B cell (primary cell): Measurements from ENCODE around the gene FZD10. TPM values are rescaled to one million over a fixed set of nuclear protein-coding genes. Genes with fewer than 3 reads are reported as not detected.

Experiments used
- ATAC-seq: fragments of 200-7000 bp; cut with Tn5 transposase; one replicate; pipeline ENCODE4 v1.10.0; 2021; ENCODE audit warnings: low read depth, mild to moderate bottlenecking, moderate number of reproducible peaks, moderate library complexity
- CTCF ChIA-PET: fragments of 350-600 bp; sonication (Branson Sonifier 250); formaldehyde crosslinking; loops from one replicate; lab custom pipeline; 2021; ENCODE audit warnings: antibody characterized with exemption, inconsistent platforms; lab: Charles Lee
- POLR2A ChIA-PET: fragments of 350-600 bp; sonication (Branson Sonifier 250); formaldehyde crosslinking; loops from one replicate; lab custom pipeline; 2021; ENCODE audit warnings: antibody characterized with exemption; lab: Charles Lee
- DNase-seq: peaks from one replicate; pipeline ENCODE4 v3.0.0; 2013
- H2AFZ ChIP-seq: 2 replicates; pipeline ENCODE4 v1.6.1; 2012; ENCODE audit warnings: mild to moderate bottlenecking, low read depth, low read length; ENCODE audit not compliant: insufficient read depth, poor library complexity, severe bottlenecking
- H3K27ac ChIP-seq, 2 donors: 1 replicate in 1 of 2; 2 replicates in 1 of 2; pipeline ENCODE4 v1.5.1; 2012 to 2013; ENCODE audit warnings: low read length in 2 of 2, mild to moderate bottlenecking in 2 of 2, moderate library complexity in 1 of 2
- H3K27me3 ChIP-seq, 4 experiments: fragments of 200-600 bp in 1 of 4; sonication (generic) in 1 of 4; replicated peaks in 1 of 4; 1 replicate in 2 of 4; 2 replicates in 2 of 4; pipeline versions ENCODE4 v1.6.1 to v1.7.0; 2013 to 2016; ENCODE audit warnings: low read length in 3 of 4, mild to moderate bottlenecking in 2 of 4, mixed read lengths in 1 of 4, moderate library complexity in 1 of 4; ENCODE audit not compliant: insufficient read depth in 4 of 4, control insufficient read depth in 3 of 4; ENCODE audit errors: control extremely low read depth in 1 of 4
- H3K36me3 ChIP-seq, 2 experiments: replicated peaks in 1 of 2; 1 replicate in 1 of 2; 2 replicates in 1 of 2; pipeline versions ENCODE4 v1.6.1 to v1.7.1; 2013; ENCODE audit warnings: low read length in 1 of 2; ENCODE audit not compliant: insufficient read depth in 2 of 2, control insufficient read depth in 1 of 2; ENCODE audit errors: control extremely low read depth in 1 of 2, extremely low read depth in 1 of 2
- H3K4me1 ChIP-seq, 2 donors: fragments of 200-600 bp in 1 of 2; sonication (generic) in 1 of 2; 1 replicate in 1 of 2; 2 replicates in 1 of 2; pipeline versions ENCODE4 v1.5.1 to v1.6.1; 2013 to 2017; ENCODE audit warnings: low read length in 2 of 2; ENCODE audit not compliant: control insufficient read depth in 2 of 2, insufficient read depth in 2 of 2
- H3K4me2 ChIP-seq: replicated peaks from 2 replicates; pipeline ENCODE3; 2012; ENCODE audit warnings: mild to moderate bottlenecking, low read depth, low read length; ENCODE audit not compliant: poor library complexity, severe bottlenecking
- H3K4me3 ChIP-seq, 5 experiments: fragments of 200-600 bp in 1 of 5; sonication (generic) in 1 of 5; 1 replicate in 3 of 5; 2 replicates in 2 of 5; pipeline versions ENCODE4 v1.5.1 to v1.7.0; 2011 to 2016; ENCODE audit warnings: low read length in 4 of 5, mild to moderate bottlenecking in 4 of 5, low read depth in 2 of 5, control low read depth in 1 of 5, moderate library complexity in 1 of 5; ENCODE audit not compliant: insufficient read depth in 1 of 5; ENCODE audit errors: control extremely low read depth in 1 of 5, extremely low read depth in 1 of 5
- H3K79me2 ChIP-seq: fragments of 200-600 bp; sonication (generic); one replicate; pipeline ENCODE4 v1.6.0; 2016; ENCODE audit warnings: low read length; ENCODE audit not compliant: control insufficient read depth, insufficient read depth
- H3K9ac ChIP-seq: fragments of 200-600 bp; sonication (generic); 2 replicates; pipeline ENCODE4 v1.6.1; 2017; ENCODE audit warnings: mild to moderate bottlenecking, low read length, moderate library complexity
- H3K9me3 ChIP-seq, 3 donors: one replicate each; pipeline versions ENCODE4 v1.6.1 to v1.7.1; 2013; ENCODE audit warnings: low read length in 2 of 3; ENCODE audit not compliant: control insufficient read depth in 2 of 3, insufficient read depth in 1 of 3; ENCODE audit errors: control extremely low read depth in 1 of 3
- H4K20me1 ChIP-seq: 2 replicates; pipeline ENCODE4 v1.6.0; 2012; ENCODE audit warnings: mild to moderate bottlenecking, low read length; ENCODE audit not compliant: insufficient read depth, control insufficient read depth, poor library complexity, severe bottlenecking
- H3K27ac Mint-ChIP-seq: one replicate; pipeline ENCODE4 v1.8.0; 2021; ENCODE audit warnings: mixed read lengths
- H3K27me3 Mint-ChIP-seq: one replicate; pipeline ENCODE4 v1.8.0; 2021; ENCODE audit warnings: mixed read lengths
- H3K4me1 Mint-ChIP-seq: one replicate; pipeline ENCODE4 v1.8.0; 2021; ENCODE audit warnings: mixed read lengths
- H3K4me3 Mint-ChIP-seq: one replicate; pipeline ENCODE4 v1.8.0; 2021; ENCODE audit warnings: mixed read lengths
- H3K9me3 Mint-ChIP-seq: one replicate; pipeline ENCODE4 v1.8.0; 2022; ENCODE audit warnings: mixed read lengths; ENCODE audit not compliant: insufficient read depth
- EZH2 ChIP-seq: IDR thresholded peaks from 2 replicates; pipeline ENCODE4 v1.6.1; 2012; ENCODE audit warnings: borderline replicate concordance, low read depth, mild to moderate bottlenecking, moderate library complexity, low read length; ENCODE audit not compliant: insufficient read depth, poor library complexity, severe bottlenecking
- WGBS: methylation state at CpG from one replicate; pipeline ENCODE4 v1.1.5; 2013; ENCODE audit warnings: missing lambda C conversion rate; ENCODE audit not compliant: insufficient coverage; 5-methylcytosine and 5-hydroxymethylcytosine counted together
- intact Hi-C: fragments of 100-400 bp; cut with micrococcal nuclease; formaldehyde crosslinking; loops from one replicate; pipeline ENCODE4 v1.10.0; 2022
- polyA plus RNA-seq: library from polyadenylated mRNA; depleted of rRNA; stranded (reverse); fragments of >200 nt; gene quantifications from 2 replicates; pipeline ENCODE4 v1.2.3, GENCODE V29; 2012
- total RNA-seq, 2 donors: library from RNA; stranded (reverse); fragments of 120-200 nt in 1 of 2; gene quantifications; 1 replicate in 1 of 2; 2 replicates in 1 of 2; pipeline versions ENCODE4 v1.2.3 to v1.2.4, GENCODE V29; 2013 to 2022
- TF ChIP-seq, protein P1 (sequence below): fragments of 200-600 bp; IDR thresholded peaks from one replicate; pipeline ENCODE4 v1.8.0; 2022; ENCODE audit warnings: antibody characterized with exemption, mild to moderate bottlenecking

Gene FZD10
- total and polyA plus RNA-seq, 2 donors (not counting 1 experiment from before 2014, with no cell fraction given): not detected

DNA sequence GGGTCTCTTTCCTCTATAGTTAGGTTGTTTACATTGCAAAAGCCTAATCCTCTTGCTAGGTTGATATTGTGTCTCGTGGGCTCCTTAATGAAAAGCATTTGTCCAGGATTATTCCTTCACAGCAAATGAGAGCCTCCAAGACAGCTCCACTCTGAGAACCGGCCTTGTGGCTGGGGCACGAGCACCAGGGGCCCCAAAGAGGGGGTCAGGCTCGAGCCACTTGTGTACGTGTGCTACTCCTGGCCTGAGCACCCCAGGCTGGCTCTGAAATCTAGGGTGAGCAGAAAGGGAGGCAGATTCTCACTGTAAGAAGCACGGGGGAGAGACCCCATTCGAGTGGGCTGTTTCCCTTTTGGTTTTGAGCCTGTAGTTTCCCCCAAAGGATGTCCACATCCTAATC lies 45.0 kb upstream of the FZD10 start:
- ATAC-seq: no peak
- ChIA-PET CTCF (no interaction called here), POLR2A (no interaction called here)
- TF ChIP-seq, protein P1, sequence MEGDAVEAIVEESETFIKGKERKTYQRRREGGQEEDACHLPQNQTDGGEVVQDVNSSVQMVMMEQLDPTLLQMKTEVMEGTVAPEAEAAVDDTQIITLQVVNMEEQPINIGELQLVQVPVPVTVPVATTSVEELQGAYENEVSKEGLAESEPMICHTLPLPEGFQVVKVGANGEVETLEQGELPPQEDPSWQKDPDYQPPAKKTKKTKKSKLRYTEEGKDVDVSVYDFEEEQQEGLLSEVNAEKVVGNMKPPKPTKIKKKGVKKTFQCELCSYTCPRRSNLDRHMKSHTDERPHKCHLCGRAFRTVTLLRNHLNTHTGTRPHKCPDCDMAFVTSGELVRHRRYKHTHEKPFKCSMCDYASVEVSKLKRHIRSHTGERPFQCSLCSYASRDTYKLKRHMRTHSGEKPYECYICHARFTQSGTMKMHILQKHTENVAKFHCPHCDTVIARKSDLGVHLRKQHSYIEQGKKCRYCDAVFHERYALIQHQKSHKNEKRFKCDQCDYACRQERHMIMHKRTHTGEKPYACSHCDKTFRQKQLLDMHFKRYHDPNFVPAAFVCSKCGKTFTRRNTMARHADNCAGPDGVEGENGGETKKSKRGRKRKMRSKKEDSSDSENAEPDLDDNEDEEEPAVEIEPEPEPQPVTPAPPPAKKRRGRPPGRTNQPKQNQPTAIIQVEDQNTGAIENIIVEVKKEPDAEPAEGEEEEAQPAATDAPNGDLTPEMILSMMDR: no peak
- no peak for TF ChIP-seq EZH2
- no peak overlapping the region for H2AFZ ChIP-seq
- no peaks in the 10 kb centered on the region for H3K27me3 ChIP-seq
- no peak for DNase-seq
- peaks cover 2% of the 10 kb centered on the region for H3K9me3 Mint-ChIP-seq
- intact Hi-C loops: no loop called here
- H3K27ac ChIP-seq: no peak overlapping the region
- H3K36me3 ChIP-seq: no peaks in the 10 kb centered on the region
- no peak overlapping the region for H3K9ac ChIP-seq
- no peaks in the 10 kb centered on the region for H3K79me2 ChIP-seq
- WGBS: 65% methylated on average over 7 of the region's 7 CpGs
- no peaks in the 10 kb centered on the region for H3K27me3 Mint-ChIP-seq
- no peaks in the 10 kb centered on the region for H3K4me1 Mint-ChIP-seq
- H3K4me2 ChIP-seq: no peak overlapping the region
- no peak overlapping the region for H3K27ac Mint-ChIP-seq
- peaks cover 0 to 37% (median 0%) of the 10 kb centered on the region in 3 donors for H3K9me3 ChIP-seq
- no peaks in the 10 kb centered on the region for H4K20me1 ChIP-seq
- H3K4me3 ChIP-seq: no peak overlapping the region
- H3K4me3 Mint-ChIP-seq: no peak overlapping the region
- no peaks in the 10 kb centered on the region for H3K4me1 ChIP-seq

DNA sequence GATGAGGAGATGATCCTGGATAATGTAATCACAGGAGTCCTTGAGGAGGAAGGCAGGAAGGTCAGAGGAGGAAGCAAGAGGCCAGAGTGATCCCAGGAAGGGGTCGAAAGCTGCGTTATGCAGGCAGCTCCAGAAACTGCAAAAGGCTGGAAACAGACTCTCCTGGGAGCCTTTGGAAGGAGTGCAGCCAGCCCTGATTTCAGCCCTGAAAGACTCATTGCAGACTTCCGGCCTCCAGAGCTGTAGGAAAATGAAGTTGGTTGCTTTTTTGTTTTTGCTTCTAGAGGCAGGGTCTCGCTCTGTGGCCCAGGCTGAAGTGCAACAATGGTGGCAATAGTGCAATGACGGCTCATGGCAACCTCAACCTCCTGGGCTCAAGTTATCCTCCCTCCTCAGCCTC lies 44.6 kb upstream of the FZD10 start:
- TF ChIP-seq EZH2: no peak
- TF ChIP-seq, protein P1: no peak
- intact Hi-C loops: no loop called here
- no peak overlapping the region for H3K4me3 Mint-ChIP-seq
- CTCF ChIA-PET: no interaction called here
- DNase-seq (no peak), ATAC-seq (no peak)
- H3K36me3 ChIP-seq: no peaks in the 10 kb centered on the region
- H3K9me3 Mint-ChIP-seq: peaks cover 2% of the 10 kb centered on the region
- H3K27ac Mint-ChIP-seq: no peak overlapping the region
- WGBS: 49% methylated on average over 5 of the region's 5 CpGs
- H2AFZ ChIP-seq: no peak overlapping the region
- no peaks in the 10 kb centered on the region for H3K27me3 Mint-ChIP-seq
- H3K79me2 ChIP-seq: no peaks in the 10 kb centered on the region
- no peaks in the 10 kb centered on the region for H3K4me1 Mint-ChIP-seq
- H3K4me3 ChIP-seq: no peak overlapping the region
- peaks cover 0 to 37% (median 0%) of the 10 kb centered on the region in 3 donors for H3K9me3 ChIP-seq
- H4K20me1 ChIP-seq: no peaks in the 10 kb centered on the region
- H3K4me2 ChIP-seq: no peak overlapping the region
- H3K9ac ChIP-seq: no peak overlapping the region
- no peaks in the 10 kb centered on the region for H3K27me3 ChIP-seq
- H3K4me1 ChIP-seq: no peaks in the 10 kb centered on the region
- H3K27ac ChIP-seq: no peak overlapping the region
- POLR2A ChIA-PET: no interaction called here
